Measurements from ENCODE around the gene PRKG2.
"Not testable (repeated sequence)": the region's sequence is repeated elsewhere in the genome, so short reads cannot be mapped to it uniquely, and the experiment has no call there.

Gene PRKG2, protein sequence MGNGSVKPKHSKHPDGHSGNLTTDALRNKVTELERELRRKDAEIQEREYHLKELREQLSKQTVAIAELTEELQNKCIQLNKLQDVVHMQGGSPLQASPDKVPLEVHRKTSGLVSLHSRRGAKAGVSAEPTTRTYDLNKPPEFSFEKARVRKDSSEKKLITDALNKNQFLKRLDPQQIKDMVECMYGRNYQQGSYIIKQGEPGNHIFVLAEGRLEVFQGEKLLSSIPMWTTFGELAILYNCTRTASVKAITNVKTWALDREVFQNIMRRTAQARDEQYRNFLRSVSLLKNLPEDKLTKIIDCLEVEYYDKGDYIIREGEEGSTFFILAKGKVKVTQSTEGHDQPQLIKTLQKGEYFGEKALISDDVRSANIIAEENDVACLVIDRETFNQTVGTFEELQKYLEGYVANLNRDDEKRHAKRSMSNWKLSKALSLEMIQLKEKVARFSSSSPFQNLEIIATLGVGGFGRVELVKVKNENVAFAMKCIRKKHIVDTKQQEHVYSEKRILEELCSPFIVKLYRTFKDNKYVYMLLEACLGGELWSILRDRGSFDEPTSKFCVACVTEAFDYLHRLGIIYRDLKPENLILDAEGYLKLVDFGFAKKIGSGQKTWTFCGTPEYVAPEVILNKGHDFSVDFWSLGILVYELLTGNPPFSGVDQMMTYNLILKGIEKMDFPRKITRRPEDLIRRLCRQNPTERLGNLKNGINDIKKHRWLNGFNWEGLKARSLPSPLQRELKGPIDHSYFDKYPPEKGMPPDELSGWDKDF

DNA sequence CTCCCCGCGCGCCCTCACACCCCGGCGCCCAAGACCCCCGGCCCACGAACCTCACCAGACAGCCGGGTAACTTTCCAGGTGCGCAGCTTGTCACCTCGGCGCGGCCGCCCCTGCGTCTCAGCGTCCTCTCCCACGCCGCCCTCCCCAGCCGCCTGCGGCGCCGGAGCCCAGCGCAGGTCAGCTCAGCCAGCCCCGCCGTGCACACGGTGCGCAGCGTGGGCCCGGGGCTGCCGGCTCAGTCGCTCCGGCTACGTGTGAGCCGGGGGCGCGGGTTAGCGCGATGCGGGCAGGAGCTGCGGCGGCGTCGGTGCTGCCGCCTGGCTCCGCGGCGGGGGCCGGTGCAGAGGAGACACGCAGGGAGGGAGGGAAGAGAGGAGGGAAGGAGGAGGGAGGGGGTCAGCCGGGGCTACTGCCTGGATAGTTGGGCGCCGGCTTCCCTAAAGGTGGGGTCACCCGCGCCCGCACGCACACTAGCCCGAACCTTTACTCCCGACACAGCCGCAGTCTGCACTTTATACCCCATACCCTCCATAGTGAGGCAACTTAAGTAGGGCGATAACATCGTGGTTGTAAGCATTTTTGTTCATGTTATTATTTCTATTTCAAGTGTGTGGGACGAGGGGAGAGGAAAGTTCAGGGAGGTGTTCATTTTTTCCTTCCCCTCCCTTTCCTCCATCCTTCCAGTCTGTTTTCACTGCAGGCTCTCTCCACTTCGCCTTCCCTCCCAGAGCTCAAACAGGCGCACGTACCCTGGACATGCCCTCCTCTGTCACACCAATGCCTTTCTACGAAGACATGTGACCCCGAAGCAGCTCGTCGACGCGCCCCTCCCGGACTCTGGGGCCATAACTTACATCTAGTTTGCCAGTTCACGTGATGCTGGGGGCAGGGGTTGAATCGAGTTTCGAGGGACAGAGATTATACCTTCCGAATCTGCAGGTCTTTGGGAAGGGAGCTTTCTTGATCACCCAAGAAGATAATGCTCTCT is at the start of gene PRKG2:
PRKG2 (minus strand) TSS at position 342 of the 988 bp plus-strand sequence. CDS start 10,175 bp downstream, outside the sequence.
- DNase-seq: no peak

DNA sequence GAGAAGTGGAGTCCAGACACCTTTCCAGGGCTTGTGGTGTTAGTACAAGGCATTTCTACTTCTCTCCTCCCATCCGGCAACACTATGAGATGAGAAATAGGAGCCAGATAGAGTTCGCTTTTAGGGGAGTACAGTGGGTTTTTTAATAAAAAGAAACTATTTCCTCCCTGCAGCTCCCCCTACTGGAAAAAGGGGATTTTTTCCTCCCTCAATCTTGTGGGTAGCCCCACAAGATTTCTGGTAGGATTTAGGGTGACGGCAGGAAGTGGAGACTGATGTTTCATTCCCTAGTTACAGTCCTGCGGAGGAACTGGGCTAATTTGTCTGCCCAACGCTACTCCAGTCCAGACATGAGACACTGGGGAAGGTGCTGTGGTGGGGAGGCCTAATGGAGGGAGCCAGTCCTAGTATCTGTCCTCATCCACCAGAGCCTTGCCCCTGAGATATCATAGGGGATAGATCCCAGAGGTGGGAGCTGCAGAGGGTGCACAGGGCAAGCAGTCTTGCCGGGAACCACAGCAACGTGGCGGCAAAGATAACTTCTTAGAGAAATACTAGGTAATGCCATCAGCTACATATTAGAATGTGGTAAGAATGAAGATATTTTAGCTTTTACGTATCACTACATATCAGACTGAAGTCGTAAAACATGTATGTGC is 45.5 kb upstream of the PRKG2 start:
- DNase-seq: no peak

DNA sequence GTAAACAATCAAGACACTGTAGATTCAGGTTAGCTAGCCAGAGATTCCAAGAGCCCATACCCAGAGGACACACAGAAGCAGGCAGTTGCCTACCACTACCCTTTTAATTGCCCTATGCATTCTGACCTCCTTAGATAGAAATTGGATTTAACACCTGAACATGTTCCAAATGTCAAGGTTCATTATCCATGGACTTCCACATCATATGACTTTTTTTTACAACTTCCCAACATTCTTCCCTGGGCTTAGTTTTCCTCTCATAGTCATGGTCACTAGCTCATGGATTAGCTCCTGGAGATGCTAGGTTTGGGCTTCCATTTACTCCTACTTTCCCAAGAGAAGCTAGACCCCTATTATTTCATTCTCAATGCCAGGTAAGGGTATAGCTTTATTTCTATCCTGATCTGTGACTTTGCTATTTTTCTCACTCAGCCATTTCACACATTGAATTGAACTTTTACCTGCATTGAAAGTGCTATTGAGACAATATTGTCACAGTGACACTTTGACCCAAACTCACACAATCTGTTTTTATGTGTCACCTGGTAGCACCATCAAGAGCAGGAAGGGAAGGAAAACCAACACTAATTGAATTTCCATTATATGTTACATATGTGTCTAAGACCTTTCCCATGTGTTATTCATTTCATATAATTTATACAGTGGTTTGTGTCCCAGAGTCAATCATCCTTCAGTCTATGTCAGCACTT is 44.0 kb upstream of the PRKG2 start:
- no peak for DNase-seq

DNA sequence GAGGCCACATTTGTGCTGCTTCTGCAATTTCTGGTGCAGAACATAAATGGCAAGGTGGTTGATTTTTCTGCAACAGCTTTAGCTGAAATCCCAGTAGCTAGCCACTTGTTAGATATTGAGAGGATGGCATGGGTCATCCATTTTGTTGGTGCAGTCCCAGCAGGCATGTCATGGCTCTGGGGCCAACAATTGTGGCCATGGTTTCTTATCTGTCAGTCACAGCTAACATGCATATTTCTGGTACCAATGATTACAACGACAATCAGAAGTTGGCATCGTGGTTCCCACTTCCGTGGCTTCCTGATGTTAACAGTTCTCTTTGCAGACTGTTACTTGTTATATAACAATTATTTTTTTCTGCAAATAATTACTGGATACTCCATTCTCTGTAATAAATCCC is 42.8 kb upstream of the PRKG2 start:
- DNase-seq: no peak

DNA sequence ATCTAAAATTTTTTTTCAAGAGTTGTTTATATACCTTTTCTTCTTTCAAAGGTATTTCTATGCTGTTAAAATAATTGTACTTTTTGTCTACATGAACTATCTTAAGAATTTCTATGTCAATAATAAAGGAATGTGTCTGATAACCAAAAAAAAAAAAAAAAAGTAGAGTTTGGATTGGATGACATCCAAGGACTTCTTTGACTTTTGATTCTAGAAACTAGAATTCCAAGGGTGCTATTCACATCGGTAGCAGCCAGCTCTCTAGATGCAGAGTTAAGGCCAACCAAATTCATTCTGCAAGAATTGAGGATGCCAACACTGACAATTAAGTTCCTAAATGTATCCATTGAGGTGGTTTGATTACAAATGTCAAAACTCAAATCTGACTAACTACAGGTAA is 42.0 kb upstream of the PRKG2 start:
- no peak for DNase-seq

DNA sequence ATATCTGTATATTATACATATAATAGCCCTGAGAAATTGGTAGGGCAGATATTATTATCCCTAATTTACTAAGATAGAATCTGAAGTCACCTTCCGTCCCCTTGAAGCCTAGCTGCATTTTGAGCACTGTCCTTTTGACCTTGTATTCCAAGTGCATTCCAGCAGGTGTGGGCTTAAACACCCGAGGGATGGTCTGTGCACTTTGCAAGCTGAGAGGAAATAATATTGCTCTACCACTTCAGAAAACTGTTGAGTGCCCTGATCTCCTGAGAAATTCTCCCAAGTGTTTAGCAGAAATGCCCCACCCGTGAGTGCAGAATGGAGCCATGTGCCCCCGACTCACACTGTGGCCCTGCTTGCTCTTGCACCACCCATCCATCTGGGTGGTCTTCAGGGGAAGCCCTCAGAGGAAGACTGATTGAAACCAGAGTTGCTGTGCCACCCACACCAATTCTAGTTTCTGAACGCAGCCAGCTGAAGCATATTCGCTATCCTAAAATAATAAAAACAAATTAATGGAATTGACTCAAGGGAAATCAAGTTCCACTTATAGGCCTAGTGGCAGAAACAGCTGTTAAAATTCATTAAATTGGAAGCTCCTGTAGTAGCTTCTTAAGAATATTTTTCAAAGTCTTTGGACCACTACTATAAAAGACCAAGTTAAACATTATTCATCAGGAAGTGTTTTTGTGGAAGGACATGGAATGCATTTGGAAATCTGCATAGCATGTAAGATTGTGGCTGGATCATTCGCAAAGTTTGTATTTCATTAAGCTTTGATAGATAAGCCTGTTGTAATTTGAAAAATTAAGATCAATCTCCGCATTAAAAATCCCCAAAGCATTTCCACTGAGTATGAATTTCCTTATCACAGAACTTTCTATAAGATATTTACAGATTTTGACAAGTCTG is 41.3 kb upstream of the PRKG2 start:
- no peak for DNase-seq

DNA sequence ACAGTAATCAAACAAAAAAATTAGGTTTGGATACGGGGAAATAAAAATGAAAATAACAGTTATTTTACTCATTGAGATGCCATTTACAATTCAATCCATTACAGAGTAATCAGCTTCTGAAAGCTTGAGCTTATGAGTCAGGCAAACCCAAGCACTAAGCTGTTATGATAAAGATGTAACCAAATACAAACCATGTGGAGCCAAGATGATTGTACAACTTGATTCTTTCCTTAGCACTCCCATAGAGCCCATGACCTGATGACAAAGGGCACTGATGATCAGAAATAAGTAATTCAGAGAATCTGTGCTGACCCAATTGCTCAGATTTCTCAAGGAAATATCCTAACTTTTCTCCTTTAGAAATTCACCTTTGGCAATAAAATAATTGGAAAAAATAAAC is 40.5 kb upstream of the PRKG2 start:
- no peak for DNase-seq

DNA sequence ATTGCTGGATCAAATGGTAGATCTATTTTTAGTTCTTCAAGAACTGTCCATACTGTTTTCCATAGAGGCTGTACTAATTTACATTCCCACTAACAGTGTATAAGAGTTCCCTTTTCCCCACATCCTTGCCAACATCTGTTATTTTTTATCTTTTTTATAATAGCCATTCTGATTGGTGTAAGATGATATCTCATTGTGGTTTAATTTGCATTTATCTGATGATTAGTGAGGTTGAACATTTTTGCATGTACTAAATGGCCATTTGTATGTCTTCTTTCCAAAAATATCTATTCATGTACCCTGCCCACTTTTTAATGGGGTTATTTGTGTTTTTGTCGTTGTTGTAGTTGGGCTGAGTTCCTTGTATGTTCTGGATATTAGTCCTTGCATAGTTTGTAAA is 35.4 kb upstream of the PRKG2 start:
- no peak for DNase-seq

DNA sequence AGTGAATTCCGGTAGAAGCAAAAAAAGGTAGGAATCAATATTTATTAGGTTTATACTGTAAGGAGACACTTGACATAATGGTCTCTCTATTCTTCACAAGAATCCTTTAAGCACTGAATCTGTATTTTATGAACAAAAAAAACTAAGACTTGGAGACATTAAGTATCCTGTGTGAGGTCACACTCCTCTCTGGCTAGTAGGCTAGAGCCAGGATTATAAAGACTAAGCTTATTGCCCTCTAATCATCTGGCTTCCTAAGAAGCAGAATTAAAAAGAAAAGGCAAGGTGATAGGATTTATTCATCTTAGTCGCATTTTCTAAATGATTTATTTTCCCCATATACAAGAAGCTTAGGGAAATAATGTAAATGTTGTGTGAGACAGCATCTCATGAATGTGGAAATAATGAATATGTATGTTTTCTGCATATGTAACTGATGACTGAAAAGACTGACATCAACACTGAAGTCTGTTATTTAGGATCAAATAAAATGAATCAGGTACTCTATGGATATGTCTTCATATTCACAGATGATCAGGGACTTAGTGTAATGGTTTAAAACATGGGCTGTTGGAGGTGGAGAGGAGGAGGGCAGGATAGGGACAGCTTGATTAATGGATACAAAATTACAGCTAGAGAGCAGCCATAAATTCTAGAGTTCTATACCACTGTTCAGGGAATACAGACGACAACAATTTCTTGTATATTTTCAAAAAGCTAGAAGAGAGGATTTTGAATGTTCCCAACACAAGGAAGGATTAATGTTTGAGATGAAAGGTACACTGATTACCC is 30.4 kb upstream of the PRKG2 start:
- DNase-seq: no peak

DNA sequence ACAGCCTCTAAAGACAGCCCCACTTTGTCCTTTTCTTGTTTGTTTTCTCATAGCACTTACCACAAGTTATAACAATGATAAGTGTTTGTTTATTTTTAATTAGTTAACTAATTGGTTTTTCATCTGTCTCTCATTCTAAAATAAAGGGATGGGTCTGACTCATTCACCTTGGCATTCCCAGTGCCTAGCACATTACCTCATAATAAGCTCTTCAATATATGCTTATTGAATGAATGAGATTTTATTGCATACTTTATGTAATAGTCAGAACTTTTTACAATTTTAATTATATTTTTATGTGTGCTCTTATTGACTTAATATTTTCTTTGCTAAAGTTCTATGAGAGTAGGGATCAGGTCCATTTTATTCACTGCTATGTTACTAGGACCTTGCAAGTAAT is 22.8 kb upstream of the PRKG2 start:
- DNase-seq: no peak

DNA sequence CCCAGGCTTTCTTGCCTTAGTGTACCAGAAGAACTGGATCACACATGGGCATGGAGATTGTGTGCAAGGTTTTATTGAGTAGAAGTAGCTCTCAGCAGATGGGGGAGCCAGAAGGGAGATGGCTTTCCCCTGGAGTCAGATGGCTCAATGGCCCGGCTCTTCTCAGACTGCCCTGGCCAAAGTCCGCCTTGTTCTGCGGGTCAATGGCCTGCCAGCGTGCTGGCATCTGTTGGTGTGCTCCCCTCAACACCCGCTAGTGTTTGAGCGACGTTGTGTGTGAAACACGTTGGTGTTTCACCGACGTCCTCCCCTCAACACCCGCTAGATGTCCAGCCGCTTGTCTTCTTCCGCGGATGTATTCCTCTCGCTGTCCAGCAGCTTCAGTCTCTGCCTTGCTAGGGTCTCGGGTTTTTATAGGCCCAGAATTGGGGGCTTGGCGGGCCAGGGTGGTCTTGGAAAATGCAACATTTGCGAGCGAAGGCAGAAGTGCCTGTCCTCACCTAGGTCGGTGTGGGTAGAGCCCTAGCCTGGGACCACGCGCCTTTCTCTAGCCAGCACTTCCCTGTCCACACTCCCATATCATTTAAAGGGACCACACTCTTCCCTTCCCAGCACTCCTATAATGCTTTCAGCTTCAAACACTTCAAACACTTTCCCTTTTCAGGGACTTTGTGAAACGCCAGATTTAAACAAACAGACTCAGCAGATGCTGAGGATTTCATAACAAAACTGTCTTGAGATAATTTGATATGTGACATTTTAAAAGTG is 21.1 kb upstream of the PRKG2 start:
- no peak for DNase-seq

DNA sequence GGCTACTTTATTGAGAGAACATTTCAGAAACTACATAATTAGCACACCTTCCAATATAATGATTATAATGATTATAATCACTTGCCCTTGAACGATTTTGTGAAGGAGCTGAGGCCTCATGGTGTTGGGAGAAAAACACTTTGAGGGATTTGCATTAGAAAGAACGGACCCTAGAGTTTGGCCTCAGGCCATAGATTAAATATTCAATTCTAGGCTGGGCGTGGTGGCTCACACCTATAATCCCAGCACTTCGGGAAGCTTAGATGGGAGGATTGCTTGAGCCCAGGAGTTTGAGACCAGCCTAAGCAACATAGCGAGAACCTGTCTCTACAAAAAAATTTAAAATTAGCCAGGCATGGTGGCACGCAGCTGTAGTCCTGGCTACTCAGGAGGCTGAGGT is 12.9 kb upstream of the PRKG2 start:
- no peak for DNase-seq

DNA sequence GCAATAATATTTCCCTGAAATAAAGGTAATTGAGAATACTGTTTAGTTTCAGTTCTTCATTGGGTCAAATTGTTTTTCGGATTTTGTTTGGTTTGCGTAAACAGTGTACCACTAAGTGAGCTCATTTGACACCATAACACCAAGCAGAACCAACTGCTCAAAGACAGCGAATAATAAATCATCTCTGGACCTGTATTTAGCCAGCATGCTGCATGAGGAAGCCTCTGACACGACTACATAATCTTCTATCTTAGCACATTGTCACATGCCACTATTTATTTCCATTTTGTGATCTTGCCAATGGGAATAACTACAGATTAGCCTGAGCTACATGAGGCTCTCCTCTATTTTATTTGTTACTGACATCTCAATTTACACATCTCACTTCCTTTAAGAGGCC is 12.1 kb upstream of the PRKG2 start:
- DNase-seq: no peak

DNA sequence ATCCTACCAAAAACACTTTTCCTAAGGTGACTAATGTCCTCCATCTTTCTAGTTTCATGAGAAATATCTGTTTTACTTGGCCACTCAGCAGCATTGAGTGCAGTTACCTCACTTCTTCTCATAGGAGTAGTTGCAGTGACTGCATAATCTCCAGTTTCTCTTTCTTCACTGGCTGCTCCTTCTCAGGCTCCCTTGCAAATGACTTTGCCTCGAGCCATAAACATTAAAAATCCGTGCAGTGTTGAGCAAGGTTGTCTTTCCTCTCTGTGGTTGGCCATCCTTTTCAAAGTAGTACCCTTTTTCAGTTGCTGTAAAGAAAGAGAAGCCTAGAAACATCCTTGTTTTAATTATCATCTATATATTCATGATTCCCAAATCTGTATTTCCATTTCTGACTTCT is 10.2 kb upstream of the PRKG2 start:
- no peak for DNase-seq

DNA sequence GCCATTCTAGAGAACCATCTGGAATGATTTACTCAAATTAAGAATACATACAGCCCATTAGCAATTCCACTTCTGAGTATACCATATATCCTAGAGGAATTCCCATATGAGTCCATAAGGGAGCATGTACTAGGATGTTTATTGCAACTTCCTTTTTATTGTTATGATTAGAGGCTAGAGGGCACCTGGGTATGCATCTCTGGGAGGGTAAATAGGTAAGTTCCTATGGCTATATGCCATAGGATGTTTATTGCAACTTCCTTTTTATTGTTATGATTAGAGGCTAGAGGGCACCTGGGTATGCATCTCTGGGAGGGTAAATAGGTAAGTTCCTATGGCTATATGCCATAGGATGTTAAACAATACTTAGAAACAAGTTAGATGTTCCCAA is 7.1 kb upstream of the PRKG2 start:
- not testable (repeated sequence) for DNase-seq

DNA sequence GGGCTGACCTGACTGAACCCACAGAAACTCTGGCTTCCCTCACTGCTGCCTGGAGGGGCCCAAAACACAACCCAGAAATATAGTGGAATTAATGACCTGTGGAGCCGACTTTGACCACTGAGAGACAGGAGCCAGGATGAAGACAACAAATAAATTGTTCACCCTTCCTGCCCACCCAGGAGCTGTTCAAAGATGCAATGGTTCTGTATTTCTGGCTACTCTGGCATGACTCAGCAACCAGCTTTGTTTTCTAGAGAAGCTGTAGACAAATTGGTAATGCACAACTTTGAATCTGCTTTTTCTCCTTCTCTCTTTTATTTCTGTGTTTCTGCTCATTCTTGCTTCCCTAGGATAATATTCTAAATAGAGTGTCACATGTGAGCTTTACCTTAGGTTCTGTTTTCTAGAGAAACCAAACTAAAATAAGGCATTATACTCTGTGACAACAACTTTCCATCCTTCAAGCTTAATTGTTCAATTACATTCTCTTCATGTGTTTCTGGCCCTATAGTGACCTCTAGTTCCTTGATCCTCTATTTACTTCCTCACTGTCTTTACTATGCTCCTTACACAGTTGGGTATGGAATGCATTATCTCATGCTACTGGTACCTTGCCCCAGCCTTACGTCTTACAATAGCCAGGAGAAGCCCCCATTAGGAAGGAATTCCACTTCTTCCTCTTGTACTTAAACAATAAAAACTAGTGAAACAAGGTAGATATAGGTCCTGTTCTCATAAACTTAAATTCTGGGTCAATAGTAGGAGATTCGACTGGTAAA is 6.5 kb upstream of the PRKG2 start:
- DNase-seq: no peak

DNA sequence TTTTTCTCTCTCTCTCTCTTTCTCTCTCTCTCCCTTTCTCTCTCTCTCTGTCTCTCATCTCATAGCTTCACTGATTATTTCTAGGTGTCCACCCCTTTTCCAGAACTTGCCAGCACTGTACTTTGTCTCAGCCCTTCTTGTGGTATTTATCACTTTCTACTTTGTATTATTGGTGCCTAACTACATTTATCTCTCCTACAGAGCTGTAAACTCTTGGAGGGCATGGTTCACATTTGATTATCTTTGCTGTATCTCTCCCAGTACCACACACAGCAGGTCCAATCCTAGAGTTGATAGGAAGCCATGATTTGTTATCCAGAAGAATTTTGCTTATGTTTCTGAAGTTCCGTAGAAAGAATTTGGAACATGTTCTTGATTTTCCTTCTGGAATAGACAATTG is 5.2 kb upstream of the PRKG2 start:
- no peak for DNase-seq

DNA sequence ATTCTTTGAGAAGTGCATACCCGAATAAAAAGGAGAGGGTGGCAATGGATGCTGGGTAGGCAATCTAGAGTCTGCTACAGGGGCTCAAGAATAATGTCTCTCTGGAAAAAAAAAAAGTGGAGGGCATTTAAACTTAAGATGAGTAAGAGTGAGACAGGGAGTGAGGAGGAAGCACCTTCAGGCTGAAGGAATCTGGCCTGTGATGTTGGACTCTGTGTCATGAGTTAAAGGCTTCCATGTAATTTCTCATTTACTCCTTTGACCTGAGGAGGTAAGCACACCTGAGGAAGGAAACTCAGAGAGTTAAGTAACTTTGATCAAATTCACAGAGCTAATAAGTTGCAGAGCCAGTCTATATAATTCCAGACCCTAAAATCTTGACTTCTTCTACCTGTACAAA is 3.2 kb upstream of the PRKG2 start:
- no peak for DNase-seq

Measured in activated CD4-positive, alpha-beta T cell treated with anti-CD3 and anti-CD28 coated beads, Interleukin-2, amount 50 U/mL, for 16 hours (primary cell).